ENCODE data around the gene STXBP6. TPM values are rescaled to one million over a fixed set of nuclear protein-coding genes. Genes with fewer than 3 reads are reported as not detected.

STXBP6 gene
- total and polyA plus RNA-seq, 2 of the 13 experiments (the other 11 are each of a cell fraction or from before 2014, with no cell fraction given), result 35.3 to 42.8 TPM

- TF ChIP-seq, protein P1, sequence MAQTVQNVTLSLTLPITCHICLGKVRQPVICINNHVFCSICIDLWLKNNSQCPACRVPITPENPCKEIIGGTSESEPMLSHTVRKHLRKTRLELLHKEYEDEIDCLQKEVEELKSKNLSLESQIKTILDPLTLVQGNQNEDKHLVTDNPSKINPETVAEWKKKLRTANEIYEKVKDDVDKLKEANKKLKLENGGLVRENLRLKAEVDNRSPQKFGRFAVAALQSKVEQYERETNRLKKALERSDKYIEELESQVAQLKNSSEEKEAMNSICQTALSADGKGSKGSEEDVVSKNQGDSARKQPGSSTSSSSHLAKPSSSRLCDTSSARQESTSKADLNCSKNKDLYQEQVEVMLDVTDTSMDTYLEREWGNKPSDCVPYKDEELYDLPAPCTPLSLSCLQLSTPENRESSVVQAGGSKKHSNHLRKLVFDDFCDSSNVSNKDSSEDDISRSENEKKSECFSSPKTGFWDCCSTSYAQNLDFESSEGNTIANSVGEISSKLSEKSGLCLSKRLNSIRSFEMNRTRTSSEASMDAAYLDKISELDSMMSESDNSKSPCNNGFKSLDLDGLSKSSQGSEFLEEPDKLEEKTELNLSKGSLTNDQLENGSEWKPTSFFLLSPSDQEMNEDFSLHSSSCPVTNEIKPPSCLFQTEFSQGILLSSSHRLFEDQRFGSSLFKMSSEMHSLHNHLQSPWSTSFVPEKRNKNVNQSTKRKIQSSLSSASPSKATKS (CRISPR knock-in tag; IDR thresholded peaks at IDR 0.05), result no peak
- TF ChIP-seq ZNF136 (CRISPR knock-in tag; IDR thresholded peaks at IDR 0.05; ENCODE audit: low read depth) (0 out of 2 replicates have a peak, but pooled peaks have one; percentile 33), ZFP37 (CRISPR knock-in tag; IDR thresholded peaks at IDR 0.05; ENCODE audit: borderline replicate concordance) (peak; percentile 91; the same call in 1 of the 2 replicates), EP300 (IDR thresholded peaks at IDR 0.05; ENCODE audit: low read depth in 2 of 2, low read length in 2 of 2) (no peak), EP300 (CRISPR knock-in tag; IDR thresholded peaks at IDR 0.05; ENCODE audit: borderline replicate concordance) (no peak), ZSCAN31 (CRISPR knock-in tag; IDR thresholded peaks at IDR 0.05; ENCODE audit: low read depth) (peak; percentile 72; the same call in 1 of the 2 replicates), ZGPAT (CRISPR knock-in tag; IDR thresholded peaks at IDR 0.05) (0 out of 2 replicates have a peak, but pooled peaks have one; percentile 48), FOSL2 (CRISPR knock-in tag; IDR thresholded peaks at IDR 0.05) (peak; percentile 58), MXD4 (CRISPR knock-in tag; IDR thresholded peaks at IDR 0.05) (peak; percentile 50), RNF2 (conservative IDR thresholded peaks at IDR 0.05; ENCODE audit: low read depth) (no peak), ZFP36L2 (CRISPR knock-in tag; IDR thresholded peaks at IDR 0.05) (peak; percentile 26; the same call in 1 of the 2 replicates), KAT8 (CRISPR knock-in tag; IDR thresholded peaks at IDR 0.05) (peak; percentile 53; the same call in 1 of the 2 replicates), SMAD3 (CRISPR knock-in tag; IDR thresholded peaks at IDR 0.05) (peak; percentile 92), ZBTB7A (CRISPR knock-in tag; IDR thresholded peaks at IDR 0.05) (0 out of 2 replicates have a peak, but pooled peaks have one; percentile 35), ZNF598 (CRISPR knock-in tag; IDR thresholded peaks at IDR 0.05; ENCODE audit: borderline replicate concordance) (peak; percentile 76; the same call in 1 of the 2 replicates), DNMT3B (CRISPR knock-in tag; conservative IDR thresholded peaks at IDR 0.05) (0 out of 2 replicates have a peak, but pooled peaks have one; percentile 51), GATAD1 (CRISPR knock-in tag; IDR thresholded peaks at IDR 0.05) (peak; percentile 75), ZBTB26 (CRISPR knock-in tag; IDR thresholded peaks at IDR 0.05; ENCODE audit: borderline replicate concordance) (peak; percentile 61; the same call in 1 of the 2 replicates), RELA (CRISPR knock-in tag; IDR thresholded peaks at IDR 0.05) (no peak), ZNF260 (CRISPR knock-in tag; IDR thresholded peaks at IDR 0.05; ENCODE audit: borderline replicate concordance, low read depth) (no peak), ZNF331 (CRISPR knock-in tag; IDR thresholded peaks at IDR 0.05) (peak; percentile 85), MED8 (CRISPR knock-in tag; IDR thresholded peaks at IDR 0.05; ENCODE audit: insufficient replicate concordance) (no peak), SMC3 (IDR thresholded peaks at IDR 0.05; ENCODE audit: low read length) (peak; percentile 100), ZNF605 (CRISPR knock-in tag; IDR thresholded peaks at IDR 0.05) (peak; percentile 68; the same call in 1 of the 2 replicates)
- TF ChIP-seq, protein P2, sequence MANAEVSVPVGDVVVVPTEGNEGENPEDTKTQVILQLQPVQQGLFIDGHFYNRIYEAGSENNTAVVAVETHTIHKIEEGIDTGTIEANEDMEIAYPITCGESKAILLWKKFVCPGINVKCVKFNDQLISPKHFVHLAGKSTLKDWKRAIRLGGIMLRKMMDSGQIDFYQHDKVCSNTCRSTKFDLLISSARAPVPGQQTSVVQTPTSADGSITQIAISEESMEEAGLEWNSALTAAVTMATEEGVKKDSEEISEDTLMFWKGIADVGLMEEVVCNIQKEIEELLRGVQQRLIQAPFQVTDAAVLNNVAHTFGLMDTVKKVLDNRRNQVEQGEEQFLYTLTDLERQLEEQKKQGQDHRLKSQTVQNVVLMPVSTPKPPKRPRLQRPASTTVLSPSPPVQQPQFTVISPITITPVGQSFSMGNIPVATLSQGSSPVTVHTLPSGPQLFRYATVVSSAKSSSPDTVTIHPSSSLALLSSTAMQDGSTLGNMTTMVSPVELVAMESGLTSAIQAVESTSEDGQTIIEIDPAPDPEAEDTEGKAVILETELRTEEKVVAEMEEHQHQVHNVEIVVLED (CRISPR knock-in tag; IDR thresholded peaks at IDR 0.05; ENCODE audit: borderline replicate concordance), result 0 out of 2 replicates have a peak, but pooled peaks have one; percentile 36
Observed at GRCh38 chr14:24806061-24806678, 243.8 kb downstream of the STXBP6 start (continued).

Measured in HepG2 (cell line).